ENCODE data around the gene LIX1L. TPM values are rescaled to one million over a fixed set of nuclear protein-coding genes. Genes with fewer than 3 reads are reported as not detected.

LIX1L gene
- total and polyA plus RNA-seq, 2 donors (not counting 3 experiments of a cell fraction or from before 2014, with no cell fraction given): 54.9 to 56.4 TPM

GRCh38 chr1:145958734-145959133, 917 bp upstream of the LIX1L start:
- Histone ChIP-seq H2AFZ (ENCODE audit: low read depth, low read length) (no peak overlapping the region), H3K4me3 (replicated peaks in 1 of 3; ENCODE audit: insufficient read depth in 1 of 3, low read depth in 1 of 3, low read length in 3 of 3) (no peak overlapping the region), H3K4me2 (ENCODE audit: insufficient read depth, low read length) (no peak overlapping the region), H3K4me1 (ENCODE audit: control insufficient read depth, extremely low read depth, insufficient read depth, low read length) (peaks cover 61% of the 10 kb centered on the region), H3K27ac (ENCODE audit: insufficient read depth, low read depth, low read length) (no peak overlapping the region), H3K27me3 (ENCODE audit: control insufficient read depth in 2 of 2, insufficient read depth in 2 of 2, low read length in 2 of 2) (no peaks in the 10 kb centered on the region), H3K36me3 (ENCODE audit: control insufficient read depth in 2 of 2, extremely low read depth in 1 of 2, insufficient read depth in 2 of 2, low read length in 2 of 2) (no peaks in the 10 kb centered on the region), H4K20me1 (replicated peaks; ENCODE audit: control insufficient read depth, extremely low read depth, insufficient read depth, low read length) (no peaks in the 10 kb centered on the region), H3K9me1 (replicated peaks; ENCODE audit: control insufficient read depth, extremely low read depth, insufficient read depth, low read length) (no peaks in the 10 kb centered on the region), H3K9ac (replicated peaks; ENCODE audit: extremely low read depth, insufficient read depth, low read length) (no peak overlapping the region), H3K9me3 (replicated peaks; ENCODE audit: control insufficient read depth, insufficient read depth, low read length) (no peaks in the 10 kb centered on the region), H3K79me2 (ENCODE audit: control insufficient read depth, insufficient read depth, low read length) (peaks cover 36% of the 10 kb centered on the region)
- no peak for TF ChIP-seq GATA2 (IDR thresholded peaks at IDR 0.05; ENCODE audit: insufficient read depth, insufficient read length, low read depth, low read length)
- no peak for TF ChIP-seq FOS (IDR thresholded peaks at IDR 0.05; ENCODE audit: borderline replicate concordance, insufficient read depth, low read length)
- TF ChIP-seq MAX (IDR thresholded peaks at IDR 0.05; ENCODE audit: insufficient read depth, insufficient read length): no peak
- TF ChIP-seq EZH2 (IDR thresholded peaks at IDR 0.05; ENCODE audit: borderline replicate concordance, low read depth, low read length, severe bottlenecking): no peak
- no peak for TF ChIP-seq MYC (IDR thresholded peaks at IDR 0.05; ENCODE audit: low read depth, low read length)
- dilution Hi-C loops (cut with MboI; ENCODE audit: extremely low pct_ligation_motif_present, low sequenced_read_pairs): no loop called here
- ChIA-PET CTCF (interaction anchor here (1.1 to 2.7 kb wide), 9 partner anchors 7 to 112 kb away, joined by 3 to 22 read pairs (median 7); partner anchors contain the start of genes NUDT17, PEX11B and RBM8A), POLR2A (interaction anchor here (2.0 kb wide), 1 partner anchor 31 kb away, joined by 11 read pairs; the partner anchor contains the start of gene RBM8A)
- intact Hi-C loops (cut with micrococcal nuclease): loop anchor here (5.0 kb wide), 1 partner anchor 51 kb away; no protein-coding TSS in a partner anchor
- DNase-seq (ENCODE audit: low read depth, low spot score): no peak
- no peak for FAIRE-seq
- no TSS peak for BruUV-seq (replicated peaks)

GRCh38 chr1:145956781-145957442, 905 bp downstream of the LIX1L start:
- H3K79me2 ChIP-seq (ENCODE audit: control insufficient read depth, insufficient read depth, low read length): peaks cover 52% of the 10 kb centered on the region
- H3K4me3 ChIP-seq (replicated peaks in 1 of 3; ENCODE audit: insufficient read depth in 1 of 3, low read depth in 1 of 3, low read length in 3 of 3): peak overlapping the region; percentile 71 to 87 (median 74)
- no peaks in the 10 kb centered on the region for H3K27me3 ChIP-seq (ENCODE audit: control insufficient read depth in 2 of 2, insufficient read depth in 2 of 2, low read length in 2 of 2)
- FAIRE-seq: no peak
- TF ChIP-seq FOS (IDR thresholded peaks at IDR 0.05; ENCODE audit: borderline replicate concordance, insufficient read depth, low read length) (no peak), MAX (IDR thresholded peaks at IDR 0.05; ENCODE audit: insufficient read depth, insufficient read length) (no peak), MYC (IDR thresholded peaks at IDR 0.05; ENCODE audit: low read depth, low read length) (no peak), GATA2 (IDR thresholded peaks at IDR 0.05; ENCODE audit: insufficient read depth, insufficient read length, low read depth, low read length) (no peak), CTCF (IDR thresholded peaks at IDR 0.05; ENCODE audit: extremely low read depth in 1 of 2, insufficient read depth in 1 of 2, low read depth in 1 of 2, low read length in 2 of 2) (no peak), JUN (IDR thresholded peaks at IDR 0.05; ENCODE audit: borderline replicate concordance, insufficient read depth, insufficient read length, low read depth) (no peak), POLR2AphosphoS5 (IDR thresholded peaks at IDR 0.05; ENCODE audit: insufficient read depth, low read depth, low read length) (no peak), POLR2A (IDR thresholded peaks at IDR 0.05; ENCODE audit: low read depth, low read length) (no peak), EZH2 (IDR thresholded peaks at IDR 0.05; ENCODE audit: borderline replicate concordance, low read depth, low read length, severe bottlenecking) (no peak)
- CTCF ChIA-PET: interaction anchor here (0.9 to 2.7 kb wide), 7 partner anchors 9 to 111 kb away, joined by 3 to 22 read pairs (median 6); partner anchors contain the start of genes NUDT17, PEX11B, RBM8A and TXNIP
- H3K9me3 ChIP-seq (replicated peaks; ENCODE audit: control insufficient read depth, insufficient read depth, low read length): no peaks in the 10 kb centered on the region
- POLR2A ChIA-PET: interaction anchor here (0.6 to 2.0 kb wide), 4 partner anchors 29 to 98 kb away, joined by 3 to 11 read pairs (median 6); partner anchors contain the start of genes PIAS3 and RBM8A
- peak overlapping the region; percentile 96 for H3K27ac ChIP-seq (ENCODE audit: insufficient read depth, low read depth, low read length)
- peaks cover 45% of the 10 kb centered on the region for H3K4me1 ChIP-seq (ENCODE audit: control insufficient read depth, extremely low read depth, insufficient read depth, low read length)
- no peaks in the 10 kb centered on the region for H3K9me1 ChIP-seq (replicated peaks; ENCODE audit: control insufficient read depth, extremely low read depth, insufficient read depth, low read length)
- no peaks in the 10 kb centered on the region for H4K20me1 ChIP-seq (replicated peaks; ENCODE audit: control insufficient read depth, extremely low read depth, insufficient read depth, low read length)
- no peaks in the 10 kb centered on the region for H3K36me3 ChIP-seq (ENCODE audit: control insufficient read depth in 2 of 2, extremely low read depth in 1 of 2, insufficient read depth in 2 of 2, low read length in 2 of 2)
- peak overlapping the region; percentile 94 for H3K4me2 ChIP-seq (ENCODE audit: insufficient read depth, low read length)
- intact Hi-C loops (cut with micrococcal nuclease) (loop anchor here (1.0 to 5.0 kb wide), 5 partner anchors 30 to 98 kb away; partner anchors contain the start of genes PEX11B, PIAS3 and RBM8A), dilution Hi-C loops (cut with MboI; ENCODE audit: extremely low pct_ligation_motif_present, low sequenced_read_pairs) (no loop called here)
- peak; percentile 56 for DNase-seq (ENCODE audit: low read depth, low spot score)
- peak overlapping the region; percentile 86 for H3K9ac ChIP-seq (replicated peaks; ENCODE audit: extremely low read depth, insufficient read depth, low read length)
- H2AFZ ChIP-seq (ENCODE audit: low read depth, low read length): no peak overlapping the region
- BruUV-seq (replicated peaks): TSS peak; percentile 69
